GM18909 (cell line): Measurements from ENCODE around the gene WLS.

Source experiments
- ATAC-seq: cut with Tn5 transposase; IDR thresholded peaks from one replicate; pipeline ENCODE4 v1.9.1; 2021; ENCODE audit warnings: mild to moderate bottlenecking; ENCODE audit not compliant: unreplicated experiment, poor library complexity

The WLS gene

GRCh38 chr1:68145418-68146126, 86.8 kb downstream of the WLS start:
- no peak for ATAC-seq

GRCh38 chr1:68144856-68145255, 87.5 kb downstream of the WLS start:
- no peak for ATAC-seq

- ATAC-seq, result no peak
Measured at GRCh38 chr1:68143633-68144032, 88.7 kb downstream of the WLS start.

- ATAC-seq, result no peak
Measured at GRCh38 chr1:68142461-68142860, 89.9 kb downstream of the WLS start.

GRCh38 chr1:68142036-68142435, 90.3 kb downstream of the WLS start:
- no peak for ATAC-seq

- ATAC-seq, result no peak
Measured at GRCh38 chr1:68141071-68142021, 91.0 kb downstream of the WLS start.

GRCh38 chr1:68140536-68140935, 91.8 kb downstream of the WLS start:
- ATAC-seq, result no peak

- no peak for ATAC-seq
Measured at GRCh38 chr1:68136187-68136586, 96.1 kb downstream of the WLS start.

GRCh38 chr1:68132426-68133130, 99.7 kb downstream of the WLS start:
- ATAC-seq, result no peak

- ATAC-seq, result no peak
Measured at GRCh38 chr1:68131261-68131660, 101.1 kb downstream of the WLS start.

- no peak for ATAC-seq
Measured at GRCh38 chr1:68129536-68130250, 102.6 kb downstream of the WLS start.

GRCh38 chr1:68128820-68129219, 103.5 kb downstream of the WLS start:
- no peak for ATAC-seq

- ATAC-seq, result peak; percentile 43
Measured at GRCh38 chr1:68128157-68128556, 104.2 kb downstream of the WLS start.

GRCh38 chr1:68121536-68121935, 110.8 kb downstream of the WLS start:
- no peak for ATAC-seq

GRCh38 chr1:68120136-68120791, 112.1 kb downstream of the WLS start:
- peak; percentile 84 for ATAC-seq

GRCh38 chr1:68119445-68119844, 112.9 kb downstream of the WLS start:
- no peak for ATAC-seq

- ATAC-seq, result no peak
Measured at GRCh38 chr1:68117416-68117815, 114.9 kb downstream of the WLS start.

- ATAC-seq, result no peak
Measured at GRCh38 chr1:68116643-68117235, 115.6 kb downstream of the WLS start.

- ATAC-seq, result no peak
Measured at GRCh38 chr1:68115308-68115707, 117.0 kb downstream of the WLS start.
